ENCODE data around the gene ANKRD16.
A peak's percentile ranks its signal among the peaks of the same experiment; 100 is the strongest.

Gene ANKRD16

DNA sequence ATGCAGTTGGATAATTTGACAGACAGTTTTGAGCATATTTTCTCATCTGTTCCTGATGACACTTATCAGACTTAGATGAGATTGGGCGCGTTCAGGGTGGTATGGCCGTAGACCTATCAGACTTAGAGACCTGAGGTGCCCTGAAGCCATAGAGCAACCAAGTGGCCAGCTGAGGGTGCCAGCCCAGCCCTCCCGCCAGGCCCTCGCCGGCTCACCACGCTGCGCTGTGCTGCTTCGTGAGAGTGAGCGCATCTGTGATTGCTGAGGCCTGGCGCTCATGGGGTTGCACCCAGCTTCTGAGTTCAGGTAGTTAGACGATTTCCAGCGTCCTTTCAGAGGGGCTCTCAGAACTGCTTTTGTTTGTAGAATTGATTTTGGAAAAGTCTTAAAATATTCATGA, 10.6 kb upstream of the ANKRD16 start:
- no peaks in the 10 kb centered on the region for H3K27me3 ChIP-seq (ENCODE audit: control insufficient read depth, insufficient read depth, low read length)
- no peak overlapping the region for H3K9ac ChIP-seq (ENCODE audit: low read length)
- H3K27ac ChIP-seq (ENCODE audit: low read depth, low read length) = no peak overlapping the region
- peaks cover 9% of the 10 kb centered on the region for H3K36me3 ChIP-seq (ENCODE audit: control insufficient read depth, insufficient read depth, low read length)
- H3K4me3 ChIP-seq (ENCODE audit: low read length) = no peak overlapping the region
- no peaks in the 10 kb centered on the region for H3K4me1 ChIP-seq (ENCODE audit: control insufficient read depth, insufficient read depth, low read length)

DNA sequence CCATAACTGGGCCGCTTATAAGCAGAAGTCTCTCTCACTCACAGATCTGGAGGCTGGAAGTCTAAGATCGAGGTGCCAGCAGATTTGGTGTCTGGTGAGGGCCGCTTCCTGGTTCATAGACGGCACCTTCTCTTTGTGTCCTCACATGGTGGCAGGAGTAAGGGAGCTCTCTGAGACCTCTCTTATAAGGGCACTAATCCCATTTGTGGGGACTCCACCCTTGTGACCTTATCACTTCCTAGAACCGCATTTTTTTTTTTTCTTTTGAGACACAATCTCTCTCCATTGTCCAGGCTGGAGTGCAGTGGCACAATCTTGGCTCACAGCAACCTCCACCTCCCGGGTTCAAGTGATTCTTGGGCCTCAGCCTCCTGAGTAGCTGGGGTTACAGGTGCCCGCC, 8.5 kb upstream of the ANKRD16 start:
- H3K27ac ChIP-seq (ENCODE audit: low read depth, low read length) = no peak overlapping the region
- peaks cover 13% of the 10 kb centered on the region for H3K36me3 ChIP-seq (ENCODE audit: control insufficient read depth, insufficient read depth, low read length)

DNA sequence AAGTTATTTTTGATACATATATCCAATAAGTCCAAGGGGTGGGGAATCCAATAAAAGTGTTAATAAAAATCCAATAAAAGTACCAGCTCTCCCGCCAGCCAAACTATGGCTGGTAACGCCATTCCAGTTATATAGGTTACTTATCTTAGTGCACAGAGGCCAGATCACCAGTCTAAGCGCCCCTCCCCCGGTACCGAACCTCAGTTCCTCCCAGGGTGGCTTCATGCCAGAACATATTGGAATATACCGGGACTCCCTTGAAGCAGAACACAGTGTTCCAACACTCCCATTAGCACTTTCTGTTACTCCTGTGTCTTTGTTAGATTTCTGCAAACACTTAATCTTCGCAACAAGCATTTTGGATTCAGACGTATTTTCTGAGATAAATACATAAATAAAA, 7.8 kb upstream of the ANKRD16 start:
- peaks cover 13% of the 10 kb centered on the region for H3K36me3 ChIP-seq (ENCODE audit: control insufficient read depth, insufficient read depth, low read length)
- H3K4me1 ChIP-seq (ENCODE audit: control insufficient read depth, insufficient read depth, low read length) = no peaks in the 10 kb centered on the region
- H3K27ac ChIP-seq (ENCODE audit: low read depth, low read length) = no peak overlapping the region

More for the DNA sequence above, 8.5 kb upstream of the ANKRD16 start:
- Histone ChIP-seq H3K9ac (ENCODE audit: low read length) (no peak overlapping the region), H3K4me1 (ENCODE audit: control insufficient read depth, insufficient read depth, low read length) (no peaks in the 10 kb centered on the region), H3K4me3 (ENCODE audit: low read length) (no peak overlapping the region), H3K27me3 (ENCODE audit: control insufficient read depth, insufficient read depth, low read length) (no peaks in the 10 kb centered on the region)

DNA sequence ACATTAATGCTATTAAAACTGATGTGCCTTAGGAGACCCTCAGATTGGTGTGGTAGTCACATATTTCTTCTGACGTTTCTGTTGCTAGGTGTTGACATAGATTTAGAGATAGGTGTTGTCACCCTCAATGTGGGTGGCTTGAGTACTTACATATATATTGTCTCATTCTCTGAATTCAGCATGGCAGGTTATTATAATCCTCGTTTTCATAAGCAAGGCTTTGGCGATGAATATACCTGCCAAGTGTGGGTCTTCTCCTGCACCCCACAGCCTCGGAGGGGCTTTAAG, 7.3 kb upstream of the ANKRD16 start:
- no peaks in the 10 kb centered on the region for H3K4me1 ChIP-seq (ENCODE audit: control insufficient read depth, insufficient read depth, low read length)
- peaks cover 13% of the 10 kb centered on the region for H3K36me3 ChIP-seq (ENCODE audit: control insufficient read depth, insufficient read depth, low read length)
- H3K9ac ChIP-seq (ENCODE audit: low read length) = no peak overlapping the region
- no peaks in the 10 kb centered on the region for H3K27me3 ChIP-seq (ENCODE audit: control insufficient read depth, insufficient read depth, low read length)
- H3K27ac ChIP-seq (ENCODE audit: low read depth, low read length) = no peak overlapping the region
- no peak overlapping the region for H3K4me3 ChIP-seq (ENCODE audit: low read length)

More for the DNA sequence above, 7.8 kb upstream of the ANKRD16 start:
- no peak overlapping the region for H3K9ac ChIP-seq (ENCODE audit: low read length)
- H3K4me3 ChIP-seq (ENCODE audit: low read length) = no peak overlapping the region
- no peaks in the 10 kb centered on the region for H3K27me3 ChIP-seq (ENCODE audit: control insufficient read depth, insufficient read depth, low read length)

DNA sequence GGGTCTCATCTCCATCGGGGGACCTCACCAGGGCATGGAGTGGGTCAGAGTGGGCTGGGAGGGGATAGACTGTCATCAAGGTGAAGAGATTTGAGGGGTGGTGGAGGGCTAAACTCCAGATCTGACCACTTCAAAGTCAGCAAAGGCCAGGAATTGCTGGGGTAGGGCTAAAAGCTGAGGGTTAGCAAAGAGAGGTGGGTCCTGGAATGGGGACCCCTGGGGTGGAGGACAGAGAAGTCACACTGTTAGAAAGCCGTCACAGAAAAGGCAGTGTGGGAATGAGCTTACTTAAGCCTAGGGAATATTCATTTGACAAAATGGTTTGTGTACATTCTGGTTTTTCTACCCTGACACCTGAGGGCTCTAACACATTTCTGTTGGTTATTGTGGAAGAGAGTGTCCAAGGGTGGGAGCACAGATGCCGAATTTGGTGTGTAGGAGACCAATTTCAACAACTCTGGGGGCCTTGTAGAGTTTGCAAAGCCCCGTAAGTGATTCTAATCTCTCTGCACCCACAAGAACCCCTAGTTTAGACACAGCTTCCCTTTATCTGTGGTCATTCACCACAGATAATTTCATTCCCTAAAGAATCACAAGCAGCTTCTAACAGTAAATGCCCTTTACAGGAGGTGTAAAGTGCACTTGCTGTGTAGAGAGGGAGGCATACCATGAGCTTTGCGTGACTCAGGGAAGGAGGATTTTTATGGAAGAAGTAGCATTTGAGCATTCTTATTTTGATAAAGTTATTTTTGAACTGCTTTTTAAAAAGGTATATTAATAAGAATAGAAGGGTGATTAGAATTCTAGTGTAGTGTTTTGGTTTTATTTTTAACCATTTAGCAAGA, 6.7 kb upstream of the ANKRD16 start:
- Histone ChIP-seq H3K4me3 (ENCODE audit: low read length) (no peak overlapping the region), H3K36me3 (ENCODE audit: control insufficient read depth, insufficient read depth, low read length) (peaks cover 13% of the 10 kb centered on the region), H3K27me3 (ENCODE audit: control insufficient read depth, insufficient read depth, low read length) (no peaks in the 10 kb centered on the region), H3K27ac (ENCODE audit: low read depth, low read length) (no peak overlapping the region), H3K9ac (ENCODE audit: low read length) (no peak overlapping the region), H3K4me1 (ENCODE audit: control insufficient read depth, insufficient read depth, low read length) (no peaks in the 10 kb centered on the region)

DNA sequence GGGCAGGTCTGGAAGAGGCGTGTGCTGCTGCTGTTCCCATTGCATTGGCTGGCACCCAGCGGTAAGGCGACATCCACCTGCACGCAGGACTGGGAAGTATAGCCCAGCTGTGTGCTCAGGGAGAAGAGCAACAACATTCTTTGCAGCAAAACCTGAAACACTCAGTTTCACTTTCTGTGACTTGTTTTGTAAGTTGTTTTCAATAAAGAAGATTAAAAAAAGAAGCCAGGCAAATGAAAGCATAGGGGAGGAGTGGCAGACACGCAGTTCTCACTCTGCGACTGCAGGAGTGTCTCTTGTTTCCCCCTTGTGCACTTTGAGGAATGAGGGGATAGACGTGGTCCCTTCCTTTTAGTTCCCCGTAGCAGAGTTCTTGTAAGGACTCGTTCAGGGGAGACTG, 6.1 kb upstream of the ANKRD16 start:
- Histone ChIP-seq H3K4me1 (ENCODE audit: control insufficient read depth, insufficient read depth, low read length) (peaks cover 5% of the 10 kb centered on the region), H3K9ac (ENCODE audit: low read length) (no peak overlapping the region), H3K4me3 (ENCODE audit: low read length) (no peak overlapping the region), H3K27ac (ENCODE audit: low read depth, low read length) (no peak overlapping the region), H3K36me3 (ENCODE audit: control insufficient read depth, insufficient read depth, low read length) (peaks cover 13% of the 10 kb centered on the region), H3K27me3 (ENCODE audit: control insufficient read depth, insufficient read depth, low read length) (no peaks in the 10 kb centered on the region)

DNA sequence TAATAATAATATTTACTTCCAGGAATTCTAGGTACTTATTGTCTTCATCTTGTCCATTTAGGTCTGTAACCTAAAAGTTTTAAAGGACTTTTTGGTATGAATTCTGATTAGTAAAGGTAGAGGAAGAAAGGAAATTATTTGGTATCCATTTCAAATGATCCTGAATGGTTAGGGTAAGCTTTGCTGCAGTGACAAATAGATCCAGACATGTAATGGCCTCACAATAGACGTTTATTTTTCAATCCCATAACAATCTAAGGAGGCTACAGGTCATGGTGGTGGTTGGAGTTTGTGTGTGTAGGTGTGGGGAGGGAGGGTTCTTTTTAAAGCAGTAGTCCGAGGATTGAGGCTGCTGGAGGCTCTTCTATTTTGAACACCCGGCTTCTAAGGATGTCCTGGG, 5.7 kb upstream of the ANKRD16 start:
- Histone ChIP-seq H3K27me3 (ENCODE audit: control insufficient read depth, insufficient read depth, low read length) (no peaks in the 10 kb centered on the region), H3K4me3 (ENCODE audit: low read length) (no peak overlapping the region), H3K4me1 (ENCODE audit: control insufficient read depth, insufficient read depth, low read length) (peaks cover 8% of the 10 kb centered on the region), H3K36me3 (ENCODE audit: control insufficient read depth, insufficient read depth, low read length) (peaks cover 13% of the 10 kb centered on the region), H3K9ac (ENCODE audit: low read length) (no peak overlapping the region), H3K27ac (ENCODE audit: low read depth, low read length) (no peak overlapping the region)

DNA sequence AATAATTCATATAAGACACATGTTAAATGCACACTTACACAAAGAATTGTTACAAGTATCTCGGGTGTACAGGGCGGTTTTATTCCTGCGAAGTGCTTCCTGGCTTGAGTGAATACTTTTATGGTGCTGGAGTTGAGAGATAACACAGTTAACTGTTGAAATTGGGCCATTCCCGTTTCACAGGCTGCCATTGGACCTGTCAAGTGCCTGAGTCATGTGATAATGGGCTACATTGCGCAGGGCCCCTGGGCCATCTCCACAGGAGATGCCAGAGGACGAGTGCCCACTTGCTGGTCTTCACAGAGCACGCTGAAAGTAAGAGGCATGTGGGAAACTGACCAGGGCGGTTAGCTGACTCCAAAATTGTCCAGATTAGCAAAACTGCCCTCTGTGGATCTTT, 5.2 kb upstream of the ANKRD16 start:
- H3K36me3 ChIP-seq (ENCODE audit: control insufficient read depth, insufficient read depth, low read length) = peaks cover 13% of the 10 kb centered on the region
- H3K4me1 ChIP-seq (ENCODE audit: control insufficient read depth, insufficient read depth, low read length) = peaks cover 8% of the 10 kb centered on the region
- no peak overlapping the region for H3K27ac ChIP-seq (ENCODE audit: low read depth, low read length)

DNA sequence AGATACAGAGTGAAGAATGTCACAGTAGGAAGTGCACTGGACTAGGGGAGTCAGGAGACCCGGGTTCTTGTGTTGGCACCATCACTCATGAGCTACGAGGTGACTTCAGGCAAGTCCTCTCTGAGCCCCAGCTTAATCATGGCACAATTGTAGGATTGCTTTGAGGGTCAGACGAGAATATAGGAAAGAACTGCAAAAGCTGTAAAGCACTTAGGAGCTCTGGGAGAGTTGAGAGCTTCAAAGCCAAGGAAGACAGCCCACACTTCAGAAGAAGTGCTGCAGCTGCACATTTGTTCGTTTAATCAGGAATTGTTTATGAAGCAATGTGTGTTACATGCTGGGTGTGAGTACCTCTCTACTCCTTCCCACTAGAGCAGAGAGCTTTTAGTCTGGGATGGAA, 4.7 kb upstream of the ANKRD16 start:
- no peak overlapping the region for H3K4me3 ChIP-seq (ENCODE audit: low read length)
- no peaks in the 10 kb centered on the region for H3K27me3 ChIP-seq (ENCODE audit: control insufficient read depth, insufficient read depth, low read length)
- H3K9ac ChIP-seq (ENCODE audit: low read length) = no peak overlapping the region
- H3K36me3 ChIP-seq (ENCODE audit: control insufficient read depth, insufficient read depth, low read length) = peaks cover 13% of the 10 kb centered on the region
- H3K4me1 ChIP-seq (ENCODE audit: control insufficient read depth, insufficient read depth, low read length) = peaks cover 8% of the 10 kb centered on the region
- no peak overlapping the region for H3K27ac ChIP-seq (ENCODE audit: low read depth, low read length)

More for the DNA sequence above, 5.2 kb upstream of the ANKRD16 start:
- no peaks in the 10 kb centered on the region for H3K27me3 ChIP-seq (ENCODE audit: control insufficient read depth, insufficient read depth, low read length)
- H3K9ac ChIP-seq (ENCODE audit: low read length) = no peak overlapping the region
- H3K4me3 ChIP-seq (ENCODE audit: low read length) = no peak overlapping the region

DNA sequence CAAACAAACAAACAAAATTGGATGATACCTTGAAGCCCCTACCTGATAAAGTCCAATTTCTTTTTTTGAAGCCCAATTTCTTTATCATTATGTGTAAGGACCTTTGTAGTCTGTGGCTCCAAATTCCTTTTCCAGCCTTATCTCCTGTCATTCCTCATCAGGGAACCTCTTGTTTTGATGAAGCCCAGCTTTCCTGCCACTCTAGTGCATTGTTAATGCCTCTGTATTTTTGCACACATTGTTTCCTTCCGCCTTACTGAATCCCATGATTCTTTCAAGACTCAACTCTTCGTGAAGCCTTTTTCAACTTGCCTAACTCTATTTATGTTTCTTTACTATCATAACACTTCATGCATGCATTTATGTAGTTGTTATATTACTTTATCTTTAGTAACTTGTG, 3.6 kb upstream of the ANKRD16 start:
- peaks cover 13% of the 10 kb centered on the region for H3K36me3 ChIP-seq (ENCODE audit: control insufficient read depth, insufficient read depth, low read length)
- no peak overlapping the region for H3K27ac ChIP-seq (ENCODE audit: low read depth, low read length)
- no peaks in the 10 kb centered on the region for H3K27me3 ChIP-seq (ENCODE audit: control insufficient read depth, insufficient read depth, low read length)
- no peak overlapping the region for H3K4me3 ChIP-seq (ENCODE audit: low read length)
- peaks cover 11% of the 10 kb centered on the region for H3K4me1 ChIP-seq (ENCODE audit: control insufficient read depth, insufficient read depth, low read length)
- no peak overlapping the region for H3K9ac ChIP-seq (ENCODE audit: low read length)

DNA sequence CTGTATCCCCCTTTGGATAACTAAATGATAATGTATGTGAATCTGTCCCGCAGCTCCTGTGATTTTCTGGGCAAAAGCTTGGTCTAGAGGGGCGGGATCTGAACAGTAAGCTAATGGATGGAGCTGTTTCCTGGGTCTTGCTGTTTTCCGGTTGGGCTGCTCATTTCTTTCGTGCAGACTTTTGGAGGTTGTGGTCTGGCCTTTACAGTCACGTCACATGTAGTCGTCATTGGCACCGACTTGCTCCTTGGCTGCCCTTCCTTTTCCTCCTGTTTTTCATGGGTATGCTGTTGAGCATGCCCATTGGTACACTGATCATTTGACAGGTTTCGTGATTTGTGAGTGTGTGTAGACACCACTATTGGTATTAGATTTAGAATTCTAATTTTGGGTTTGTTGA, 2.3 kb upstream of the ANKRD16 start:
- H3K27ac ChIP-seq (ENCODE audit: low read depth, low read length) = no peak overlapping the region
- H3K4me1 ChIP-seq (ENCODE audit: control insufficient read depth, insufficient read depth, low read length) = peaks cover 16% of the 10 kb centered on the region
- peaks cover 13% of the 10 kb centered on the region for H3K36me3 ChIP-seq (ENCODE audit: control insufficient read depth, insufficient read depth, low read length)
- H3K27me3 ChIP-seq (ENCODE audit: control insufficient read depth, insufficient read depth, low read length) = no peaks in the 10 kb centered on the region
- no peak overlapping the region for H3K4me3 ChIP-seq (ENCODE audit: low read length)
- no peak overlapping the region for H3K9ac ChIP-seq (ENCODE audit: low read length)

DNA sequence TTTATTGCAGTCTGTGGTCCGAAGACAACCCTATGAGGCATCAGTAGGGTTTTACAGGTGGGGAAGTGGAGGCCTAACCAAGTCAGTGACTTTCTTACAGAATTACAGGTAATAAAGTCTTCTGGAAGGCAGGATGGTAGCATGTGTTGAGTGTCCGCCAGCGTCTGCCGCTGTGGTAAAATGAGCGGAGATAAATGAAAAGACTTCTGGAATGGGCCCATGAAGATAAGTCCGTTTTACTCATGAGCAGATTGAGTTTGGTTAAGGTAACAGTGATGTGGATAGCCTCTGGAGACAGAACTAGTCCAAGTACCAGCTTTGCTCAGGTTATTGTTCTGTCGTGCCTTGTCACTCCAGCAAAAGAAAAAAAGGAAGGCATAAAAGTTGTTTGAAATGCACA, 1.3 kb upstream of the ANKRD16 start:
- H3K36me3 ChIP-seq (ENCODE audit: control insufficient read depth, insufficient read depth, low read length) = peaks cover 8% of the 10 kb centered on the region
- no peaks in the 10 kb centered on the region for H3K27me3 ChIP-seq (ENCODE audit: control insufficient read depth, insufficient read depth, low read length)
- no peak overlapping the region for H3K27ac ChIP-seq (ENCODE audit: low read depth, low read length)
- H3K4me1 ChIP-seq (ENCODE audit: control insufficient read depth, insufficient read depth, low read length) = peaks cover 16% of the 10 kb centered on the region
- peak overlapping the region; percentile 91 for H3K4me3 ChIP-seq (ENCODE audit: low read length)
- H3K9ac ChIP-seq (ENCODE audit: low read length) = peak overlapping the region; percentile 91

DNA sequence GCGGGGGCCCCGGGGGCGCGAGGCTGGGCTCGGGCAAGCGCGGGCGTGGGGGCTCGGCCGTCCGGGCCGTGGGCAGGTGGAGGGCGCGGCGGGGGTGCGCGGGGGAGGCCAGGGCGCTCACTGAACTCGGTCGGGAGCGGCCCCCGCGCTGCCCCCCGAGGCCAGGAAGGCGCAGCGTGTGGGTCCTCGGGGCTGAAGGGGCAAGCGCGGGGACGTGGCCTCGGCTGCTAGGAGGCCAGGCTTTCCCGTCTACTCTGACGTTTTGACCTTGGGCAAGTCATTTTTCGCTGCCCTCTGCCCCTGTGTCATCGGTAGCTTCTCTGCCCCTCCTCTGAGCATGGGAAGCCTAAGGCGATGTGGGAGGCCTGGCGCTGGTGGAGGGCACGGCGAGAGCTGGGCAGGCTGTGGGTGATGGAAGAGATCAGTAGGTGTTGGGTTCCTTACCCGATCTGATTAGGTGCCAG, 791 bp upstream of the ANKRD16 start:
- Histone ChIP-seq H3K4me3 (ENCODE audit: low read length) (peak overlapping the region; percentile 91), H3K27me3 (ENCODE audit: control insufficient read depth, insufficient read depth, low read length) (no peaks in the 10 kb centered on the region), H3K27ac (ENCODE audit: low read depth, low read length) (peak overlapping the region; percentile 71), H3K9ac (ENCODE audit: low read length) (peak overlapping the region; percentile 91), H3K36me3 (ENCODE audit: control insufficient read depth, insufficient read depth, low read length) (peaks cover 8% of the 10 kb centered on the region), H3K4me1 (ENCODE audit: control insufficient read depth, insufficient read depth, low read length) (peaks cover 16% of the 10 kb centered on the region)
